Tibial nerve (tissue), 4 donors: Measurements from ENCODE around the gene LENEP.

Source experiments
- CTCF ChIP-seq, 5 experiments: fragments of 200-600 bp in 3 of 5; fragments of 450-650 bp in 2 of 5; sonication (generic) in 3 of 5; IDR thresholded peaks; one replicate each; pipeline ENCODE4 v1.5.1; 2016 to 2019; ENCODE audit warnings: antibody characterized with exemption in 5 of 5, mild to moderate bottlenecking in 3 of 5, moderate library complexity in 2 of 5
- EP300 ChIP-seq, 2 donors: sonication (generic); formaldehyde crosslinking; IDR thresholded peaks; one replicate each; pipeline ENCODE4 v1.6.1; 2017; ENCODE audit warnings: antibody characterized with exemption in 2 of 2, mild to moderate bottlenecking in 1 of 2
- POLR2A ChIP-seq, 2 donors: fragments of 450-650 bp; IDR thresholded peaks; one replicate each; pipeline ENCODE4 v1.6.1; 2017; ENCODE audit warnings: antibody characterized with exemption in 2 of 2, mild to moderate bottlenecking in 2 of 2, moderate library complexity in 2 of 2

GRCh38 chr1:155023627-155024026, 30.2 kb downstream of the LENEP start:
- no peak for TF ChIP-seq POLR2A (IDR thresholded peaks at IDR 0.05)
- no peak for TF ChIP-seq EP300 (IDR thresholded peaks at IDR 0.05)
- no peak for TF ChIP-seq CTCF (IDR thresholded peaks at IDR 0.05)
